ENCODE measurements around the gene SCN5A. TPM values are rescaled to one million over a fixed set of nuclear protein-coding genes. Genes with fewer than 3 reads are reported as not detected.

SCN5A gene
- polyA plus RNA-seq, 1 donor, result 3.5 TPM

GRCh38 chr3:38560996-38561717, 88.3 kb downstream of the SCN5A start:
- Histone ChIP-seq H3K4me3 (ENCODE audit: low read length) (no peak overlapping the region), H3K4me1 (ENCODE audit: control insufficient read depth, insufficient read depth, low read length) (no peaks in the 10 kb centered on the region), H3K27ac (ENCODE audit: low read length) (no peak overlapping the region), H3K27me3 (ENCODE audit: control insufficient read depth, insufficient read depth, low read length) (no peaks in the 10 kb centered on the region), H3K9me3 (ENCODE audit: control insufficient read depth, low read depth, low read length) (no peaks in the 10 kb centered on the region), H3K36me3 (ENCODE audit: control insufficient read depth, insufficient read depth, low read length) (no peaks in the 10 kb centered on the region)
- no peak for DNase-seq
- 93% methylated on average over 3 of the region's 7 CpGs for WGBS (ENCODE audit: insufficient coverage, low lambda C conversion rate)

- Histone ChIP-seq H3K9me3 (ENCODE audit: control insufficient read depth, low read depth, low read length) (no peaks in the 10 kb centered on the region), H3K27ac (ENCODE audit: low read length) (no peak overlapping the region), H3K27me3 (ENCODE audit: control insufficient read depth, insufficient read depth, low read length) (no peaks in the 10 kb centered on the region), H3K36me3 (ENCODE audit: control insufficient read depth, insufficient read depth, low read length) (no peaks in the 10 kb centered on the region), H3K4me3 (ENCODE audit: low read length) (no peak overlapping the region), H3K4me1 (ENCODE audit: control insufficient read depth, insufficient read depth, low read length) (no peaks in the 10 kb centered on the region)
- no CpG with 5 or more reads among the region's 6 CpGs for WGBS (ENCODE audit: insufficient coverage, low lambda C conversion rate)
- DNase-seq, result no peak
Observed at GRCh38 chr3:38560284-38560683, 89.2 kb downstream of the SCN5A start.

- WGBS (ENCODE audit: insufficient coverage, low lambda C conversion rate), result no CpG with 5 or more reads among the region's 1 CpG
- H3K4me3 ChIP-seq (ENCODE audit: low read length), result no peak overlapping the region
- no peaks in the 10 kb centered on the region for H3K27me3 ChIP-seq (ENCODE audit: control insufficient read depth, insufficient read depth, low read length)
- H3K9me3 ChIP-seq (ENCODE audit: control insufficient read depth, low read depth, low read length), result no peaks in the 10 kb centered on the region
- no peak for DNase-seq
- H3K4me1 ChIP-seq (ENCODE audit: control insufficient read depth, insufficient read depth, low read length), result no peaks in the 10 kb centered on the region
- no peaks in the 10 kb centered on the region for H3K36me3 ChIP-seq (ENCODE audit: control insufficient read depth, insufficient read depth, low read length)
- no peak overlapping the region for H3K27ac ChIP-seq (ENCODE audit: low read length)
Observed at GRCh38 chr3:38558864-38559263, 90.6 kb downstream of the SCN5A start.

GRCh38 chr3:38556640-38557358, 92.7 kb downstream of the SCN5A start:
- Histone ChIP-seq H3K36me3 (ENCODE audit: control insufficient read depth, insufficient read depth, low read length) (no peaks in the 10 kb centered on the region), H3K4me1 (ENCODE audit: control insufficient read depth, insufficient read depth, low read length) (no peaks in the 10 kb centered on the region), H3K27me3 (ENCODE audit: control insufficient read depth, insufficient read depth, low read length) (no peaks in the 10 kb centered on the region), H3K9me3 (ENCODE audit: control insufficient read depth, low read depth, low read length) (no peaks in the 10 kb centered on the region), H3K27ac (ENCODE audit: low read length) (no peak overlapping the region), H3K4me3 (ENCODE audit: low read length) (no peak overlapping the region)
- DNase-seq, result no peak
- WGBS (ENCODE audit: insufficient coverage, low lambda C conversion rate), result no CpG with 5 or more reads among the region's 4 CpGs

GRCh38 chr3:38555926-38556325, 93.6 kb downstream of the SCN5A start:
- no peaks in the 10 kb centered on the region for H3K27me3 ChIP-seq (ENCODE audit: control insufficient read depth, insufficient read depth, low read length)
- DNase-seq, result no peak
- WGBS (ENCODE audit: insufficient coverage, low lambda C conversion rate), result no CpG with 5 or more reads among the region's 2 CpGs

GRCh38 chr3:38555149-38555840, 94.2 kb downstream of the SCN5A start:
- WGBS (ENCODE audit: insufficient coverage, low lambda C conversion rate), result no CpG with 5 or more reads among the region's 6 CpGs

More at GRCh38 chr3:38555926-38556325, 93.6 kb downstream of the SCN5A start:
- H3K36me3 ChIP-seq (ENCODE audit: control insufficient read depth, insufficient read depth, low read length), result no peaks in the 10 kb centered on the region
- no peaks in the 10 kb centered on the region for H3K9me3 ChIP-seq (ENCODE audit: control insufficient read depth, low read depth, low read length)
- H3K4me1 ChIP-seq (ENCODE audit: control insufficient read depth, insufficient read depth, low read length), result no peaks in the 10 kb centered on the region
- no peak overlapping the region for H3K4me3 ChIP-seq (ENCODE audit: low read length)
- no peak overlapping the region for H3K27ac ChIP-seq (ENCODE audit: low read length)

GRCh38 chr3:38554127-38554827, 95.2 kb downstream of the SCN5A start:
- Histone ChIP-seq H3K36me3 (ENCODE audit: control insufficient read depth, insufficient read depth, low read length) (no peaks in the 10 kb centered on the region), H3K9me3 (ENCODE audit: control insufficient read depth, low read depth, low read length) (no peaks in the 10 kb centered on the region), H3K27me3 (ENCODE audit: control insufficient read depth, insufficient read depth, low read length) (no peaks in the 10 kb centered on the region), H3K4me1 (ENCODE audit: control insufficient read depth, insufficient read depth, low read length) (no peaks in the 10 kb centered on the region), H3K27ac (ENCODE audit: low read length) (no peak overlapping the region), H3K4me3 (ENCODE audit: low read length) (no peak overlapping the region)
- DNase-seq, result no peak
- WGBS (ENCODE audit: insufficient coverage, low lambda C conversion rate), result no CpG with 5 or more reads among the region's 8 CpGs

More at GRCh38 chr3:38555149-38555840, 94.2 kb downstream of the SCN5A start:
- Histone ChIP-seq H3K27ac (ENCODE audit: low read length) (no peak overlapping the region), H3K36me3 (ENCODE audit: control insufficient read depth, insufficient read depth, low read length) (no peaks in the 10 kb centered on the region), H3K4me1 (ENCODE audit: control insufficient read depth, insufficient read depth, low read length) (no peaks in the 10 kb centered on the region), H3K27me3 (ENCODE audit: control insufficient read depth, insufficient read depth, low read length) (no peaks in the 10 kb centered on the region), H3K4me3 (ENCODE audit: low read length) (no peak overlapping the region), H3K9me3 (ENCODE audit: control insufficient read depth, low read depth, low read length) (no peaks in the 10 kb centered on the region)
- DNase-seq, result no peak

GRCh38 chr3:38553071-38553470, 96.4 kb downstream of the SCN5A start:
- Histone ChIP-seq H3K9me3 (ENCODE audit: control insufficient read depth, low read depth, low read length) (no peaks in the 10 kb centered on the region), H3K36me3 (ENCODE audit: control insufficient read depth, insufficient read depth, low read length) (no peaks in the 10 kb centered on the region), H3K4me1 (ENCODE audit: control insufficient read depth, insufficient read depth, low read length) (no peaks in the 10 kb centered on the region), H3K4me3 (ENCODE audit: low read length) (no peak overlapping the region), H3K27me3 (ENCODE audit: control insufficient read depth, insufficient read depth, low read length) (no peaks in the 10 kb centered on the region), H3K27ac (ENCODE audit: low read length) (no peak overlapping the region)
- no CpG with 5 or more reads among the region's 2 CpGs for WGBS (ENCODE audit: insufficient coverage, low lambda C conversion rate)
- no peak for DNase-seq

GRCh38 chr3:38552364-38552763, 97.1 kb downstream of the SCN5A start:
- DNase-seq, result no peak
- no peak overlapping the region for H3K4me3 ChIP-seq (ENCODE audit: low read length)
- H3K4me1 ChIP-seq (ENCODE audit: control insufficient read depth, insufficient read depth, low read length), result no peaks in the 10 kb centered on the region
- H3K27me3 ChIP-seq (ENCODE audit: control insufficient read depth, insufficient read depth, low read length), result peaks cover 2% of the 10 kb centered on the region
- 83% methylated on average over 1 of the region's 6 CpGs for WGBS (ENCODE audit: insufficient coverage, low lambda C conversion rate)
- no peaks in the 10 kb centered on the region for H3K36me3 ChIP-seq (ENCODE audit: control insufficient read depth, insufficient read depth, low read length)
- H3K27ac ChIP-seq (ENCODE audit: low read length), result no peak overlapping the region
- H3K9me3 ChIP-seq (ENCODE audit: control insufficient read depth, low read depth, low read length), result no peaks in the 10 kb centered on the region

Data from large intestine (tissue), 3 donors.